SU-DHL-6 (cell line): ENCODE measurements around the gene ZC3H7B.

Experiments used
- EZH2phosphoT487 ChIP-seq: fragments of 200-600 bp; sonication (generic), shearing (Covaris generic); conservative IDR thresholded peaks from 2 replicates; pipeline ENCODE4 v1.6.1; 2018; ENCODE audit warnings: mild to moderate bottlenecking, antibody characterized with exemption, low read length, moderate library complexity, mixed read lengths
- TF ChIP-seq, protein P1 (sequence below): fragments of 200-600 bp; sonication (generic); IDR thresholded peaks from one replicate; pipeline ENCODE4 v1.5.1; 2017; ENCODE audit warnings: antibody characterized with exemption, mild to moderate bottlenecking, low read length, moderate library complexity; ENCODE audit not compliant: insufficient read depth, poor library complexity, severe bottlenecking

DNA sequence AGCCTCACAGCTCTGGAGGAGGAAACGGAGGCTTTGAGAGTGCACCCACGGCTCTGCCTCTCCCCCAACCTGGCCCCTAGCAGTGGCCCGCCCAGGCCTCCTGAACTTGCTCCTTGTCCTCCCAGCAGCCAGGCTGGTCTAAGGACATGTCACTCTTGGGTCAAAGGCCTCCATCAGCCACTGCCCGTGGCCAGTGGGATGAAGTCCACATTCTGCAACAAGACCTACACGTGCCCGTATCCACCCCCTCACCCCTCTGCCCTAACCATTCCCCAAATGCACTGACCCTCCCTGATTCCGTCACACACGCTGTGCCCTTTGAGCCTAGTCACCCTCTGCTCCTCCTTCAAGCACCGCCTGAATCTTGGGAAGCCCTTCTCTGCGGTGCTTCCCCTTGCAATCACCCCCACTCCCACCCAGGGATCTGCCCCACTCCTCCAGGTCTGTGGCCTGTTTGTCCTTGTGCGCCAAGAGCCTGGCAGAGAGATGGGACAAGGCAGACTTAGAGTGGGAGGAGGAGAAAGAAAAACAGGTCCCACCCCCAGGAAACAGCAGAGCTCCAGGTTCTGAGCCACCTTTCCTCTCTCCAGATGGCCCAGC lies 43.0 kb downstream of the ZC3H7B start:
- TF ChIP-seq, protein P1, sequence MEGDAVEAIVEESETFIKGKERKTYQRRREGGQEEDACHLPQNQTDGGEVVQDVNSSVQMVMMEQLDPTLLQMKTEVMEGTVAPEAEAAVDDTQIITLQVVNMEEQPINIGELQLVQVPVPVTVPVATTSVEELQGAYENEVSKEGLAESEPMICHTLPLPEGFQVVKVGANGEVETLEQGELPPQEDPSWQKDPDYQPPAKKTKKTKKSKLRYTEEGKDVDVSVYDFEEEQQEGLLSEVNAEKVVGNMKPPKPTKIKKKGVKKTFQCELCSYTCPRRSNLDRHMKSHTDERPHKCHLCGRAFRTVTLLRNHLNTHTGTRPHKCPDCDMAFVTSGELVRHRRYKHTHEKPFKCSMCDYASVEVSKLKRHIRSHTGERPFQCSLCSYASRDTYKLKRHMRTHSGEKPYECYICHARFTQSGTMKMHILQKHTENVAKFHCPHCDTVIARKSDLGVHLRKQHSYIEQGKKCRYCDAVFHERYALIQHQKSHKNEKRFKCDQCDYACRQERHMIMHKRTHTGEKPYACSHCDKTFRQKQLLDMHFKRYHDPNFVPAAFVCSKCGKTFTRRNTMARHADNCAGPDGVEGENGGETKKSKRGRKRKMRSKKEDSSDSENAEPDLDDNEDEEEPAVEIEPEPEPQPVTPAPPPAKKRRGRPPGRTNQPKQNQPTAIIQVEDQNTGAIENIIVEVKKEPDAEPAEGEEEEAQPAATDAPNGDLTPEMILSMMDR: no peak
- TF ChIP-seq EZH2phosphoT487: no peak
